ENCODE results near the gene VTN.

The VTN gene, protein sequence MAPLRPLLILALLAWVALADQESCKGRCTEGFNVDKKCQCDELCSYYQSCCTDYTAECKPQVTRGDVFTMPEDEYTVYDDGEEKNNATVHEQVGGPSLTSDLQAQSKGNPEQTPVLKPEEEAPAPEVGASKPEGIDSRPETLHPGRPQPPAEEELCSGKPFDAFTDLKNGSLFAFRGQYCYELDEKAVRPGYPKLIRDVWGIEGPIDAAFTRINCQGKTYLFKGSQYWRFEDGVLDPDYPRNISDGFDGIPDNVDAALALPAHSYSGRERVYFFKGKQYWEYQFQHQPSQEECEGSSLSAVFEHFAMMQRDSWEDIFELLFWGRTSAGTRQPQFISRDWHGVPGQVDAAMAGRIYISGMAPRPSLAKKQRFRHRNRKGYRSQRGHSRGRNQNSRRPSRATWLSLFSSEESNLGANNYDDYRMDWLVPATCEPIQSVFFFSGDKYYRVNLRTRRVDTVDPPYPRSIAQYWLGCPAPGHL

DNA sequence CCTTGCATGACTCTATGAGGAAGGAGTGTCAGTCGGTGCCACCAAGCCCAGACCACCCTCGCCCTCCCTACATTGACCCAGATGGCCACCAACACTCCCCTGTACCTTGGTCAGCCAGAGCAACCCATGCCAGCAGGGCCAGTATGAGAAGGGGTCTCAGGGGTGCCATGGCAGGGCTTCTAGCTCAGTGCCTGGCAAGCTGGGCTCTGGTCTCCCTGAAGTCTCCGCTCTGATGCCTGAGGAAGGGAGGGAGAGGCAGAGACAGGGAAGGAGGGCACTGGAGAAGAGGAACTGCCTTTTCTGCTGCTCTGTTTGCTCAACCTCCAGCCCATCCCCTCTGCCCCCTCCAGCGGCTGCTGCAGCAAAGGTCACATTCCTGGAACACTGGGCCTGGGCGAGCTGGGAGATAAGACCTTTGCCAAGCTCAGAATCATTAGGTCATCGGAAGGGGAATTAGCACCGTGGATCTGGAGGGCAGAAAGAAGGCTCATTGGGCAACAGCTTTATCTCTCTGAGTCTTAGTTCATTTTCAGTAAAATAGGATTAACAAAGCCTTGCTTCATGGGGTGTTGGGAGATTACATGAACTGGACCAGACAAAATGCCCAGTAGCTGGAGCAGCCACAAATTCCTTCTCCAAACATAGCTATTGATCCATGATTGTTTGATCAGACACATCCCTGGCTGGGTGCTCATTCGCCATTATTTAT is at the start of gene VTN:
Gene VTN, minus strand, starts transcription at position 273 of the 709 bp plus-strand sequence. Its CDS starts 104 bp downstream, at position 169.
- TF ChIP-seq, protein P1, sequence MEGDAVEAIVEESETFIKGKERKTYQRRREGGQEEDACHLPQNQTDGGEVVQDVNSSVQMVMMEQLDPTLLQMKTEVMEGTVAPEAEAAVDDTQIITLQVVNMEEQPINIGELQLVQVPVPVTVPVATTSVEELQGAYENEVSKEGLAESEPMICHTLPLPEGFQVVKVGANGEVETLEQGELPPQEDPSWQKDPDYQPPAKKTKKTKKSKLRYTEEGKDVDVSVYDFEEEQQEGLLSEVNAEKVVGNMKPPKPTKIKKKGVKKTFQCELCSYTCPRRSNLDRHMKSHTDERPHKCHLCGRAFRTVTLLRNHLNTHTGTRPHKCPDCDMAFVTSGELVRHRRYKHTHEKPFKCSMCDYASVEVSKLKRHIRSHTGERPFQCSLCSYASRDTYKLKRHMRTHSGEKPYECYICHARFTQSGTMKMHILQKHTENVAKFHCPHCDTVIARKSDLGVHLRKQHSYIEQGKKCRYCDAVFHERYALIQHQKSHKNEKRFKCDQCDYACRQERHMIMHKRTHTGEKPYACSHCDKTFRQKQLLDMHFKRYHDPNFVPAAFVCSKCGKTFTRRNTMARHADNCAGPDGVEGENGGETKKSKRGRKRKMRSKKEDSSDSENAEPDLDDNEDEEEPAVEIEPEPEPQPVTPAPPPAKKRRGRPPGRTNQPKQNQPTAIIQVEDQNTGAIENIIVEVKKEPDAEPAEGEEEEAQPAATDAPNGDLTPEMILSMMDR (IDR thresholded peaks at IDR 0.05; ENCODE audit: low read depth, low read length, missing control alignments), result no peak
- DNase-seq (ENCODE audit: extremely low read depth, low read depth), result no peak
- peak within 1 kb of the TSS; percentile 70 for H3K4me3 ChIP-seq (replicated peaks; ENCODE audit: low read depth, low read length)

DNA sequence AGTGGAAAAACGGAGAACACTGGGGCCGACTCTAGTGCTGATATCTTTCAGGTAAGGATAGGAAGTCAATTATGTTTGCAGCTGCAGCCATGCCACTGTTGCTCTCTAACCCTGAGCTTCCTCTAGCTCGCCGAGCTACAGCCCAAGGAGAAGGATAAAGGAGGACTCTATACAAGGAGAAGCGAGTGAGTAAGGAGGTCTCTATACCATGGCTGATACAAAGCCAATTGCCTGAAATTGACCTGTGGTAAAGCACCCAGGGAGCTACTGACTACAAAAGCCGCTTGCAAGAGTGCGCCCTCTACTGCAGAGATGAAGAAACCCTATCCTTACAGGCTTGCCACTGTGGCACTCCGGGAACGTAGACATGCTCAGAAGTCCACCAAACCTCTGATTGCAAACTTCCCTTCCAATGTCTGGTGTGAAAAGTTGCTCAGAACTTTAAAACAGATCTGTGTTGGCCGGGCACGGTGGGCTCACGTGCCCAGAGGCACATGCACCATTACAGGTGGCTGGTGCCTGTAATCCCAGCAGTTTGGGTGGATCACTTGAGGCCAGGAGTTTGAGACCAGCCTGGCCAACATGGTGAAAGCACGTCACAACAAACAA is 46.7 kb upstream of the VTN start:
- peak; percentile 21 for DNase-seq (ENCODE audit: extremely low read depth, low read depth)
- TF ChIP-seq, protein P1 (IDR thresholded peaks at IDR 0.05; ENCODE audit: low read depth, low read length, missing control alignments), result peak; percentile 81

DNA sequence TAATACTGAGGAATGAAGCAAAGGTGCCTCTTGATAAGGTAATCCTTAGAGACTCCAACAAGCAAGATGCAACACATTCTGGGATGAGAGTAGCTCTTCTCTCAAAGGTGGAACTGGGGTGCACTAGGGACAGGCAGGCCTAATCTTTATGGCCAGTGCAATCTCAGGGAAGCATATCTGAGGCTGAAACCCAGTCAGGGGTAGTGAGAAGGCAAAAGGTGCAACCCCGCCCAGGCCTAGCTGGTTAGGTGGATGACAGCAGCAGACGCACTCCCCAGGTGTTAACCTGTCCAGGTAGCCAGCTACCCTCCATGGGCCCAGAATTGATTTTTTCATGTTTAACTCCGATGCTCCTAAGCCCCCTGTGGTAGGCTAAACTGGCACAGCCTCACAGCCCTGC is 45.8 kb upstream of the VTN start:
- no peak overlapping the region for H3K4me3 ChIP-seq (replicated peaks; ENCODE audit: low read depth, low read length)
- DNase-seq (ENCODE audit: extremely low read depth, low read depth), result no peak
- TF ChIP-seq, protein P1 (IDR thresholded peaks at IDR 0.05; ENCODE audit: low read depth, low read length, missing control alignments), result no peak

More for the DNA sequence above, 46.7 kb upstream of the VTN start:
- no peak overlapping the region for H3K4me3 ChIP-seq (replicated peaks; ENCODE audit: low read depth, low read length)

DNA sequence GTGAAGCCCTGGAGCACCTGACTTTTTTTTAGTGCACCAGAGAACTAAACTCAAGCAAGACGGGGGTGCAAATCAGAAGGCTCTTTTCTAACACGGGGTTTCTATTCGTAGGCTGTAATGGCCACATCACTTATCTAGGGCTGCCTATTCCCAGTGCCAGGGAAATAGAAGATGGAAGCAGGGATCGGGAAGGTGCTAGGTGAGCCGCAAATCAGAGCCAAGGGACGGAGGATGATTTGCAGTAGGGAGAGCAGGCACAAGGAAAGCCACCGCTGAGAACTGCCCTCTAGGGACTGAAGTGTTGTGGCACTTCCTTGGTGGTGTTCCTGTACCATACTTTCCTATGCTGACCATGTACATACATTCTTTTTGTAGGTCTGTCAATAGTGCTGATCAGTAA is 43.7 kb upstream of the VTN start:
- H3K4me3 ChIP-seq (replicated peaks; ENCODE audit: low read depth, low read length), result no peak overlapping the region
- TF ChIP-seq, protein P1 (IDR thresholded peaks at IDR 0.05; ENCODE audit: low read depth, low read length, missing control alignments), result no peak
- no peak for DNase-seq (ENCODE audit: extremely low read depth, low read depth)

DNA sequence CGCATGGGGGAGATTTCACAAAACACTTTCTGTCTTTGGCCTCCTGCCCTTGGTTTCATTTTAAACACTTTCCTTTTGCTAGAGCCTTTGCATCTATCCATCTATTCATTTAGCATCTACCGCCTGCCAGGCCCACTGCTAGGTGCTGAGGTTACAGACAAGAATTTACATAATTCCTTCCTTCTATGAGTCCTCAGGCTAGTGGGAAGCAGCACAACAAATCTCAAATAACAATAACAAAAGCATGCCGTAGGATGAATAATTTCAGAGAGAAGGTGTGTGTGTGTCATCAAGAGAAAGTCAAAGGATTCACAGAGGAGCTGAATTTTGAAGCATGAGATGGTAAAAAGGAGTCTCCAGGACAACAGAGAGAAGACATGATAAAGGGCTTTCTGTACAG is 42.0 kb upstream of the VTN start:
- no peak for DNase-seq (ENCODE audit: extremely low read depth, low read depth)
- TF ChIP-seq, protein P1 (IDR thresholded peaks at IDR 0.05; ENCODE audit: low read depth, low read length, missing control alignments), result no peak
- no peak overlapping the region for H3K4me3 ChIP-seq (replicated peaks; ENCODE audit: low read depth, low read length)

DNA sequence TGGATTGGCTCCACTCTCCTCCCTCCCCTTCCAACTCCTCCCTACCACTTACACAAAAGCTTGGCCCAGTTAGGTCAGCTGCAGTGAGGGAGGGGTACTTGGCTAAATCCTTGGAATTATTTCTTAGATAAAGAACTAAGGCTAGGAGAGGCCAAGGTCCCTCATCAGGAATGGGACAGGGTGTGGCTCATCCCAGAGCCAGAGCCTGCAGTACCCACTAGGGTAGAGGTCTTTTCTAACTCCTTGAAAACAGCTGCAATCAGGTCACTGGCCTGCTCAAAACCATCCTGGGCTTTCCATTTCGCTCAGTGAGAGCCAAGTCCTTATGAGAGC is 37.8 kb upstream of the VTN start:
- no peak for DNase-seq (ENCODE audit: extremely low read depth, low read depth)
- H3K4me3 ChIP-seq (replicated peaks; ENCODE audit: low read depth, low read length), result no peak overlapping the region
- TF ChIP-seq, protein P1 (IDR thresholded peaks at IDR 0.05; ENCODE audit: low read depth, low read length, missing control alignments), result no peak

Data from HFF-Myc (cell line).